H9 (cell line): Measurements from ENCODE around the gene MYO5B. TPM values are rescaled to one million over a fixed set of nuclear protein-coding genes. Genes with fewer than 3 reads are reported as not detected.
"Not testable (repeated sequence)": the region's sequence is repeated elsewhere in the genome, so short reads cannot be mapped to it uniquely, and the experiment has no call there.

Experiments
- DNase-seq: peaks from one replicate; pipeline ENCODE4 v3.0.0-alpha.2; 2017
- H2AFZ ChIP-seq: one replicate; pipeline ENCODE4 v1.6.1; 2013; ENCODE audit warnings: mild to moderate bottlenecking, low read length, control low read depth, moderate library complexity
- H2AK5ac ChIP-seq: 2 replicates; pipeline ENCODE4 v1.6.1; 2013; ENCODE audit warnings: low read length, control low read depth, mixed read lengths; ENCODE audit not compliant: insufficient read length
- H2BK120ac ChIP-seq: one replicate; pipeline ENCODE4 v1.6.1; 2013; ENCODE audit warnings: low read depth, mild to moderate bottlenecking, low read length, control low read depth, inconsistent platforms; ENCODE audit not compliant: poor library complexity, severe bottlenecking
- H2BK12ac ChIP-seq: 2 replicates; pipeline ENCODE4 v1.6.1; 2013; ENCODE audit warnings: low read length, control low read depth, mixed read lengths, low read depth; ENCODE audit not compliant: insufficient read length
- H2BK15ac ChIP-seq: 2 replicates; pipeline ENCODE4 v1.6.1; 2013; ENCODE audit warnings: low read depth, low read length, control low read depth
- H2BK20ac ChIP-seq: one replicate; pipeline ENCODE4 v1.6.1; 2013; ENCODE audit warnings: low read depth, mild to moderate bottlenecking, low read length, control low read depth, inconsistent platforms; ENCODE audit not compliant: poor library complexity, severe bottlenecking
- H2BK5ac ChIP-seq: 2 replicates; pipeline ENCODE4 v1.6.1; 2013; ENCODE audit warnings: low read length, control low read depth, mixed read lengths; ENCODE audit not compliant: insufficient read length
- H3K14ac ChIP-seq: 2 replicates; pipeline ENCODE4 v1.6.1; 2013; ENCODE audit warnings: low read length, control low read depth; ENCODE audit not compliant: insufficient read depth
- H3K18ac ChIP-seq: 2 replicates; pipeline ENCODE4 v1.6.1; 2013; ENCODE audit warnings: low read depth, mild to moderate bottlenecking, mixed read lengths, low read length, control low read depth; ENCODE audit not compliant: insufficient read length
- H3K23ac ChIP-seq: 2 replicates; pipeline ENCODE4 v1.6.1; 2013; ENCODE audit warnings: low read length, control low read depth, mixed read lengths, low read depth; ENCODE audit not compliant: insufficient read length
- H3K23me2 ChIP-seq: 2 replicates; pipeline ENCODE4 v1.6.1; 2013; ENCODE audit warnings: low read depth, mild to moderate bottlenecking, mixed read lengths, low read length, control low read depth; ENCODE audit not compliant: insufficient read length, poor library complexity, severe bottlenecking
- H3K27ac ChIP-seq: 2 replicates; pipeline ENCODE4 v1.5.1; 2013; ENCODE audit warnings: low read length, control low read depth, mixed read lengths, low read depth; ENCODE audit not compliant: insufficient read length
- H3K27me3 ChIP-seq: 2 replicates; pipeline ENCODE4 v1.6.1; 2013; ENCODE audit warnings: low read length, control low read depth, inconsistent platforms; ENCODE audit not compliant: insufficient read depth
- H3K4ac ChIP-seq: 2 replicates; pipeline ENCODE4 v1.6.1; 2013; ENCODE audit warnings: low read depth, mild to moderate bottlenecking, control low read depth, inconsistent platforms, low read length, moderate library complexity
- H3K4me1 ChIP-seq: 2 replicates; pipeline ENCODE4 v1.6.1; 2013; ENCODE audit warnings: low read length, control low read depth, inconsistent platforms; ENCODE audit not compliant: insufficient read depth
- H3K4me2 ChIP-seq: 2 replicates; pipeline ENCODE4 v1.6.1; 2013; ENCODE audit warnings: low read length, control low read depth, mixed read lengths; ENCODE audit not compliant: insufficient read length, insufficient read depth
- H3K56ac ChIP-seq: 2 replicates; pipeline ENCODE4 v1.6.1; 2013; ENCODE audit warnings: low read depth, mild to moderate bottlenecking, mixed read lengths, low read length, control low read depth; ENCODE audit not compliant: insufficient read length
- H3K79me1 ChIP-seq: 2 replicates; pipeline ENCODE4 v1.6.1; 2013; ENCODE audit warnings: low read depth, mild to moderate bottlenecking, moderate library complexity, low read length, control low read depth, inconsistent platforms; ENCODE audit not compliant: insufficient read depth, poor library complexity, severe bottlenecking
- H3K79me2 ChIP-seq: 2 replicates; pipeline ENCODE4 v1.6.1; 2013; ENCODE audit warnings: low read length, control low read depth, inconsistent platforms; ENCODE audit not compliant: insufficient read depth
- H3K9ac ChIP-seq: 2 replicates; pipeline ENCODE4 v1.6.1; 2013; ENCODE audit warnings: low read length, control low read depth, mixed read lengths; ENCODE audit not compliant: insufficient read length; ENCODE audit errors: extremely low read depth
- H3K9me3 ChIP-seq: one replicate; pipeline ENCODE4 v1.6.1; 2013; ENCODE audit warnings: low read depth, low read length, inconsistent platforms; ENCODE audit not compliant: control insufficient read depth
- H3T11ph ChIP-seq: one replicate; pipeline ENCODE4 v1.6.1; 2013; ENCODE audit warnings: mild to moderate bottlenecking, low read length, control low read depth, inconsistent platforms
- H4K20me1 ChIP-seq: one replicate; pipeline ENCODE4 v1.6.1; 2013; ENCODE audit not compliant: control insufficient read depth, insufficient read length, insufficient read depth
- H4K5ac ChIP-seq: 2 replicates; pipeline ENCODE4 v1.6.1; 2013; ENCODE audit warnings: low read depth, mild to moderate bottlenecking, mixed read lengths, low read length, control low read depth; ENCODE audit not compliant: insufficient read length
- H4K8ac ChIP-seq: replicated peaks from 2 replicates; pipeline ENCODE4 v1.6.1; 2013; ENCODE audit warnings: low read length, control low read depth, mixed read lengths, low read depth; ENCODE audit not compliant: insufficient read length
- H4K91ac ChIP-seq: 2 replicates; pipeline ENCODE4 v1.6.1; 2013; ENCODE audit warnings: low read depth, mild to moderate bottlenecking, moderate library complexity, mixed read lengths, low read length, control low read depth; ENCODE audit not compliant: insufficient read length
- H3K27ac Mint-ChIP-seq, 3 experiments: 2 replicates in 2 of 3; 3 replicates in 1 of 3; pipeline ENCODE4 v1.8.0; 2020 to 2021; ENCODE audit warnings: mixed read lengths in 3 of 3, mild to moderate bottlenecking in 1 of 3, moderate library complexity in 1 of 3
- H3K27me3 Mint-ChIP-seq: 2 replicates; pipeline ENCODE4 v1.8.0; 2021; ENCODE audit warnings: low read depth, mild to moderate bottlenecking, moderate library complexity, mixed read lengths
- H3K36me3 Mint-ChIP-seq, 3 experiments: 2 replicates in 2 of 3; 3 replicates in 1 of 3; pipeline ENCODE4 v1.8.0; 2020 to 2021; ENCODE audit warnings: low read depth in 3 of 3, mixed read lengths in 3 of 3; ENCODE audit not compliant: insufficient read depth in 1 of 3
- H3K4me1 Mint-ChIP-seq, 2 experiments: 2 replicates each; pipeline ENCODE4 v1.8.0; 2020; ENCODE audit warnings: mixed read lengths in 2 of 2
- H3K4me3 Mint-ChIP-seq, 2 experiments: 2 replicates in 1 of 2; 3 replicates in 1 of 2; pipeline ENCODE4 v1.8.0; 2020 to 2021; ENCODE audit warnings: mild to moderate bottlenecking in 2 of 2, mixed read lengths in 2 of 2, moderate library complexity in 1 of 2
- H3K9me3 Mint-ChIP-seq, 2 experiments: 2 replicates in 1 of 2; 3 replicates in 1 of 2; pipeline ENCODE4 v1.8.0; 2020; ENCODE audit warnings: mild to moderate bottlenecking in 2 of 2, mixed read lengths in 2 of 2, moderate library complexity in 1 of 2
- WGBS: extraction: QIAGEN DNeasy Blood & Tissue Kit; methylation state at CpG from one replicate; pipeline ENCODE4 v1.1.7; 2013; ENCODE audit warnings: missing lambda C conversion rate, low lambda C conversion rate, mixed read lengths; ENCODE audit not compliant: insufficient read length; ENCODE audit errors: extremely low coverage; 5-methylcytosine and 5-hydroxymethylcytosine counted together
- total RNA-seq: library from RNA; stranded (reverse); gene quantifications from 2 replicates; pipeline ENCODE4 v1.2.1, GENCODE V29; 2021
- TF ChIP-seq, protein P1 (sequence below): fragments of 200-600 bp; sonication (generic); conservative IDR thresholded peaks from 3 replicates; pipeline ENCODE4 v1.8.0; 2021; ENCODE audit warnings: antibody characterized with exemption, mild to moderate bottlenecking

MYO5B gene
- total RNA-seq, 1 experiment from 2014 or later: 9.3 TPM

DNA sequence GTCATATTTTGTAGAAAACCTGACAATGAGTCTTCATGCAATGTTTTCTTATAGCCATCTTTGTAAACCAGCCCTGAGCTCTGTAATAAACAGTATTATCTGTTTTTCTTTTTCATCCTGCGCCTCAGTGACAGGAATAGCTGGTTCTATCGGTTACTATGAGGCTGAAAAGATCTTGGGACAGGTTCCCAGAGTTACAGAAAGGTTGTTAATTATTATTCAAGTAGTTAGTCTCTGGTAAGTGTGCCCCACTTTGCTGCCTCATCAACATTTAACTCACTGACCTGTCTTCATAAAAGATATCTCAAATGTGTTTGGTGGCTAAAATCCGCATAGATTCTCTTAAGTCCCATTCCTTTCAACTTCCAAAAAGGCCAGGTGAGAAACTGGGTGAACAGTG, 400.2 kb downstream of the MYO5B start:
- H3K23ac ChIP-seq: no peak overlapping the region
- no peak overlapping the region for H2AFZ ChIP-seq
- Mint-ChIP-seq H3K4me1 (peaks cover 6 to 8% of the 10 kb centered on the region in 2 experiments), H3K36me3 (peaks cover 31 to 90% (median 79%) of the 10 kb centered on the region in 3 experiments), H3K27me3 (no peaks in the 10 kb centered on the region), H3K27ac (no peak overlapping the region), H3K4me3 (no peak overlapping the region), H3K9me3 (peaks cover 7 to 15% of the 10 kb centered on the region in 2 experiments; a peak in 4 of 5 replicates)
- H2AK5ac ChIP-seq: no peak overlapping the region
- H3K9ac ChIP-seq: no peak overlapping the region
- H3K4me1 ChIP-seq: no peaks in the 10 kb centered on the region
- no peaks in the 10 kb centered on the region for H3K79me1 ChIP-seq
- H3K14ac ChIP-seq: no peak overlapping the region
- H3K23me2 ChIP-seq: no peaks in the 10 kb centered on the region
- no peak for DNase-seq
- H2BK12ac ChIP-seq: no peak overlapping the region
- no CpG with 5 or more reads among the region's 3 CpGs for WGBS
- H3K79me2 ChIP-seq: no peaks in the 10 kb centered on the region
- no peak overlapping the region for H3K4me2 ChIP-seq
- H4K8ac ChIP-seq: no peak overlapping the region
- no peak overlapping the region for H4K5ac ChIP-seq
- H3K27ac ChIP-seq: no peak overlapping the region
- no peak overlapping the region for H2BK15ac ChIP-seq
- no peak overlapping the region for H4K91ac ChIP-seq
- H3K56ac ChIP-seq: no peak overlapping the region
- TF ChIP-seq, protein P1, sequence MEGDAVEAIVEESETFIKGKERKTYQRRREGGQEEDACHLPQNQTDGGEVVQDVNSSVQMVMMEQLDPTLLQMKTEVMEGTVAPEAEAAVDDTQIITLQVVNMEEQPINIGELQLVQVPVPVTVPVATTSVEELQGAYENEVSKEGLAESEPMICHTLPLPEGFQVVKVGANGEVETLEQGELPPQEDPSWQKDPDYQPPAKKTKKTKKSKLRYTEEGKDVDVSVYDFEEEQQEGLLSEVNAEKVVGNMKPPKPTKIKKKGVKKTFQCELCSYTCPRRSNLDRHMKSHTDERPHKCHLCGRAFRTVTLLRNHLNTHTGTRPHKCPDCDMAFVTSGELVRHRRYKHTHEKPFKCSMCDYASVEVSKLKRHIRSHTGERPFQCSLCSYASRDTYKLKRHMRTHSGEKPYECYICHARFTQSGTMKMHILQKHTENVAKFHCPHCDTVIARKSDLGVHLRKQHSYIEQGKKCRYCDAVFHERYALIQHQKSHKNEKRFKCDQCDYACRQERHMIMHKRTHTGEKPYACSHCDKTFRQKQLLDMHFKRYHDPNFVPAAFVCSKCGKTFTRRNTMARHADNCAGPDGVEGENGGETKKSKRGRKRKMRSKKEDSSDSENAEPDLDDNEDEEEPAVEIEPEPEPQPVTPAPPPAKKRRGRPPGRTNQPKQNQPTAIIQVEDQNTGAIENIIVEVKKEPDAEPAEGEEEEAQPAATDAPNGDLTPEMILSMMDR: no peak
- no peaks in the 10 kb centered on the region for H3K9me3 ChIP-seq
- H2BK20ac ChIP-seq: no peak overlapping the region
- no peaks in the 10 kb centered on the region for H3K27me3 ChIP-seq
- H3T11ph ChIP-seq: no peak overlapping the region
- H2BK5ac ChIP-seq: no peak overlapping the region
- H4K20me1 ChIP-seq: no peaks in the 10 kb centered on the region
- no peak overlapping the region for H3K18ac ChIP-seq
- no peak overlapping the region for H2BK120ac ChIP-seq
- no peak overlapping the region for H3K4ac ChIP-seq

DNA sequence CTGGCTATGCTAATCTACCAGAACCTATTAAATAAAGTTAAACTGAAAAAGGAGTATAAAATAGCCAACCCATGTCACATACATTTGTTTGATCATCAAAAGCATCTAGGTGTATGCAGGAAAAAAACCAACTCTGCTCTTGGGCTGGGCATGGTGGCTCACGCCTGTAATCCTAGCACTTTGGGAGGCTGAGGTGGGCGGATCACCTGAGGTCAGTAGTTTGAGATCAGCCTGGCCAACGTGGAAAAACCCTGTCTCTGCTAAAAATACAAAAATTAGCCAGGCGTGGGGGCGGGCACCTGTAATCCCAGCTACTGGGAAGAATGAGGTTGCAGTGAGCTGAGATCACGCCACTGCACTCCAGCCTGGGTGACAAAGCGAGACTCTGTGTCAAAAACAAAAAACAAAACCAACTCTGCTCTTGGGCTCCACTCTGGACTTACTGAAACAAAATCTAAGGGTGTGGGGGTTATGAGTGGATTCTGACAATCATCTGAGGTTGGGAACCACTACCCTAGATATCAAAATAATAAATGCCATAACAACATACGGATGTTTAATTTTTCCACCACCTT, 405.3 kb downstream of the MYO5B start:
- not testable (repeated sequence) for H2BK120ac ChIP-seq, H3K4me2 ChIP-seq, H3T11ph ChIP-seq, H3K4me3 Mint-ChIP-seq, H2BK20ac ChIP-seq, H3K23ac ChIP-seq, H2BK5ac ChIP-seq, H3K27me3 Mint-ChIP-seq, H4K91ac ChIP-seq, H3K18ac ChIP-seq, H3K9me3 ChIP-seq, H3K4me1 Mint-ChIP-seq, H3K4ac ChIP-seq, DNase-seq, H3K56ac ChIP-seq, H3K27me3 ChIP-seq, H3K79me1 ChIP-seq, H3K9ac ChIP-seq, H2BK12ac ChIP-seq, H3K79me2 ChIP-seq, H4K8ac ChIP-seq, H3K27ac ChIP-seq, H2AFZ ChIP-seq, H3K9me3 Mint-ChIP-seq, H2AK5ac ChIP-seq, H3K4me1 ChIP-seq, H3K23me2 ChIP-seq, H4K5ac ChIP-seq, H4K20me1 ChIP-seq, H2BK15ac ChIP-seq, H3K14ac ChIP-seq
- WGBS: no CpG with 5 or more reads among the region's 8 CpGs
- Mint-ChIP-seq H3K27ac (peak overlapping the region in 1 of 3 experiments; percentile 10; a peak in 1 of 7 replicates), H3K36me3 (peaks cover 17 to 79% (median 76%) of the 10 kb centered on the region in 3 experiments; a peak in 6 of 7 replicates)
